HG02970 (cell line): ENCODE results near the gene MAP3K15.
"Not testable (repeated sequence)": the region's sequence is repeated elsewhere in the genome, so short reads cannot be mapped to it uniquely, and the experiment has no call there.

Experiments used
- ATAC-seq: cut with Tn5 transposase; IDR thresholded peaks from one replicate; pipeline ENCODE4 v1.9.1; 2021; ENCODE audit warnings: mild to moderate bottlenecking, moderate library complexity, moderate number of reproducible peaks; ENCODE audit not compliant: unreplicated experiment, low FRiP score

Gene MAP3K15

GRCh38 chrX:19440713-19441112, 74.6 kb downstream of the MAP3K15 start:
- ATAC-seq = no peak

- not testable (repeated sequence) for ATAC-seq
Observed at GRCh38 chrX:19422661-19423060, 92.6 kb downstream of the MAP3K15 start.

- ATAC-seq = no peak
Observed at GRCh38 chrX:19410259-19410658, 105.0 kb downstream of the MAP3K15 start.

- ATAC-seq = no peak
Observed at GRCh38 chrX:19403696-19404095, 111.6 kb downstream of the MAP3K15 start.

GRCh38 chrX:19392703-19393102, 122.6 kb downstream of the MAP3K15 start:
- no peak for ATAC-seq

- no peak for ATAC-seq
Observed at GRCh38 chrX:19392078-19392477, 123.2 kb downstream of the MAP3K15 start.

- no peak for ATAC-seq
Observed at GRCh38 chrX:19389227-19389845, 126.0 kb downstream of the MAP3K15 start.

GRCh38 chrX:19388741-19389140, 126.6 kb downstream of the MAP3K15 start:
- ATAC-seq = no peak

- no peak for ATAC-seq
Observed at GRCh38 chrX:19388064-19388679, 127.1 kb downstream of the MAP3K15 start.

- no peak for ATAC-seq
Observed at GRCh38 chrX:19386679-19387078, 128.6 kb downstream of the MAP3K15 start.

GRCh38 chrX:19382555-19383145, 132.7 kb downstream of the MAP3K15 start:
- ATAC-seq = no peak

- no peak for ATAC-seq
Observed at GRCh38 chrX:19381326-19381725, 134.0 kb downstream of the MAP3K15 start.

- ATAC-seq = no peak
Observed at GRCh38 chrX:19377799-19378198, 137.5 kb downstream of the MAP3K15 start.

GRCh38 chrX:19375546-19375945, 139.8 kb downstream of the MAP3K15 start:
- ATAC-seq = no peak

- ATAC-seq = no peak
Observed at GRCh38 chrX:19373351-19373891, 141.9 kb downstream of the MAP3K15 start.

GRCh38 chrX:19372547-19373331, 142.6 kb downstream of the MAP3K15 start:
- no peak for ATAC-seq

- no peak for ATAC-seq
Observed at GRCh38 chrX:19372170-19372546, 143.2 kb downstream of the MAP3K15 start.

- ATAC-seq = no peak
Observed at GRCh38 chrX:19370061-19370460, 145.2 kb downstream of the MAP3K15 start.

GRCh38 chrX:19368576-19368975, 146.7 kb downstream of the MAP3K15 start:
- ATAC-seq = no peak

- no peak for ATAC-seq
Observed at GRCh38 chrX:19361701-19362100, 153.6 kb downstream of the MAP3K15 start.

- ATAC-seq = no peak
Observed at GRCh38 chrX:19360903-19361302, 154.4 kb downstream of the MAP3K15 start.
